GM12878 (cell line): ENCODE measurements around the gene ARSD. TPM values are rescaled to one million over a fixed set of nuclear protein-coding genes. Genes with fewer than 3 reads are reported as not detected.

Experiments
- ASH2L ChIP-seq: fragments of 300-600, 200-600 bp; sonication (generic); IDR thresholded peaks from 2 replicates; pipeline ENCODE4 v1.6.1; 2017; ENCODE audit warnings: low read depth, mild to moderate bottlenecking, borderline replicate concordance
- CBFB ChIP-seq: IDR thresholded peaks from 2 replicates; pipeline ENCODE4 v1.6.1; 2016; ENCODE audit warnings: antibody characterized with exemption, low read depth
- MYC ChIP-seq: IDR thresholded peaks from 2 replicates; pipeline ENCODE4 v1.6.1; 2011; ENCODE audit warnings: mild to moderate bottlenecking, low read length, moderate library complexity, inconsistent platforms; ENCODE audit not compliant: insufficient read depth, insufficient replicate concordance, insufficient read length, severe bottlenecking
- SMAD1 ChIP-seq: fragments of 450-650 bp; IDR thresholded peaks from 2 replicates; pipeline ENCODE4 v1.6.1; 2018; ENCODE audit warnings: mild to moderate bottlenecking, low read depth; ENCODE audit not compliant: partially characterized antibody
- SP1 ChIP-seq: IDR thresholded peaks from one replicate; pipeline ENCODE4 v1.6.1; 2011; ENCODE audit warnings: low read depth, low read length
- STAT3 ChIP-seq: IDR thresholded peaks from 2 replicates; pipeline ENCODE4 v1.6.1; 2011; ENCODE audit warnings: low read depth, low read length, improper control_type of control experiment
- polyA plus RNA-seq, 11 experiments: library from polyadenylated mRNA; depleted of rRNA in 4 of 11; unstranded in 6 of 11; stranded (reverse) in 5 of 11; fragments of >200 nt; fragmentation: Nextera tagmentation in 4 of 11; fragmentation: Illumina TruSeq in 1 of 11; extraction: Ambion mirVana in 4 of 11; extraction: Trizol in 1 of 11; gene quantifications; 1 replicate in 1 of 11; 2 replicates in 10 of 11; pipeline versions ENCODE4 v1.2.1 to v1.2.3, GENCODE V29; 2011 to 2016; ENCODE audit warnings: inconsistent platforms in 2 of 11, missing spikeins in 2 of 11, low read depth in 1 of 11
- total RNA-seq, 4 experiments: library from RNA; depleted of rRNA in 3 of 4; stranded (reverse); fragments of >200 nt in 3 of 4; fragmentation: Illumina TruSeq in 1 of 4; extraction: Trizol in 1 of 4; gene quantifications; 2 replicates each; pipeline versions ENCODE4 v1.2.1 to v1.2.3, GENCODE V29; 2013 to 2021
- TF ChIP-seq, protein P1 (sequence below): fragments of 150-350 bp; IDR thresholded peaks from 2 replicates; pipeline ENCODE4 v1.6.1; 2016; ENCODE audit warnings: low read depth, low read length
- TF ChIP-seq, protein P2 (sequence below): fragments of 450-650 bp; IDR thresholded peaks from 2 replicates; pipeline ENCODE4 v1.6.1; 2018; ENCODE audit warnings: borderline replicate concordance, mild to moderate bottlenecking; ENCODE audit not compliant: partially characterized antibody

Gene ARSD
- total and polyA plus RNA-seq, 10 of the 15 experiments (the other 5 are each of a cell fraction or from before 2014, with no cell fraction given), result 0.05 to 1.5 (median 0.43) TPM

- TF ChIP-seq, protein P1, sequence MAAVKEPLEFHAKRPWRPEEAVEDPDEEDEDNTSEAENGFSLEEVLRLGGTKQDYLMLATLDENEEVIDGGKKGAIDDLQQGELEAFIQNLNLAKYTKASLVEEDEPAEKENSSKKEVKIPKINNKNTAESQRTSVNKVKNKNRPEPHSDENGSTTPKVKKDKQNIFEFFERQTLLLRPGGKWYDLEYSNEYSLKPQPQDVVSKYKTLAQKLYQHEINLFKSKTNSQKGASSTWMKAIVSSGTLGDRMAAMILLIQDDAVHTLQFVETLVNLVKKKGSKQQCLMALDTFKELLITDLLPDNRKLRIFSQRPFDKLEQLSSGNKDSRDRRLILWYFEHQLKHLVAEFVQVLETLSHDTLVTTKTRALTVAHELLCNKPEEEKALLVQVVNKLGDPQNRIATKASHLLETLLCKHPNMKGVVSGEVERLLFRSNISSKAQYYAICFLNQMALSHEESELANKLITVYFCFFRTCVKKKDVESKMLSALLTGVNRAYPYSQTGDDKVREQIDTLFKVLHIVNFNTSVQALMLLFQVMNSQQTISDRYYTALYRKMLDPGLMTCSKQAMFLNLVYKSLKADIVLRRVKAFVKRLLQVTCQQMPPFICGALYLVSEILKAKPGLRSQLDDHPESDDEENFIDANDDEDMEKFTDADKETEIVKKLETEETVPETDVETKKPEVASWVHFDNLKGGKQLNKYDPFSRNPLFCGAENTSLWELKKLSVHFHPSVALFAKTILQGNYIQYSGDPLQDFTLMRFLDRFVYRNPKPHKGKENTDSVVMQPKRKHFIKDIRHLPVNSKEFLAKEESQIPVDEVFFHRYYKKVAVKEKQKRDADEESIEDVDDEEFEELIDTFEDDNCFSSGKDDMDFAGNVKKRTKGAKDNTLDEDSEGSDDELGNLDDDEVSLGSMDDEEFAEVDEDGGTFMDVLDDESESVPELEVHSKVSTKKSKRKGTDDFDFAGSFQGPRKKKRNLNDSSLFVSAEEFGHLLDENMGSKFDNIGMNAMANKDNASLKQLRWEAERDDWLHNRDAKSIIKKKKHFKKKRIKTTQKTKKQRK, result no peak
- TF ChIP-seq SP1, result no peak
- TF ChIP-seq STAT3, result no peak
- TF ChIP-seq ASH2L, result no peak
- no peak for TF ChIP-seq CBFB
- TF ChIP-seq SMAD1, result no peak
- TF ChIP-seq MYC, result no peak
- TF ChIP-seq, protein P2, sequence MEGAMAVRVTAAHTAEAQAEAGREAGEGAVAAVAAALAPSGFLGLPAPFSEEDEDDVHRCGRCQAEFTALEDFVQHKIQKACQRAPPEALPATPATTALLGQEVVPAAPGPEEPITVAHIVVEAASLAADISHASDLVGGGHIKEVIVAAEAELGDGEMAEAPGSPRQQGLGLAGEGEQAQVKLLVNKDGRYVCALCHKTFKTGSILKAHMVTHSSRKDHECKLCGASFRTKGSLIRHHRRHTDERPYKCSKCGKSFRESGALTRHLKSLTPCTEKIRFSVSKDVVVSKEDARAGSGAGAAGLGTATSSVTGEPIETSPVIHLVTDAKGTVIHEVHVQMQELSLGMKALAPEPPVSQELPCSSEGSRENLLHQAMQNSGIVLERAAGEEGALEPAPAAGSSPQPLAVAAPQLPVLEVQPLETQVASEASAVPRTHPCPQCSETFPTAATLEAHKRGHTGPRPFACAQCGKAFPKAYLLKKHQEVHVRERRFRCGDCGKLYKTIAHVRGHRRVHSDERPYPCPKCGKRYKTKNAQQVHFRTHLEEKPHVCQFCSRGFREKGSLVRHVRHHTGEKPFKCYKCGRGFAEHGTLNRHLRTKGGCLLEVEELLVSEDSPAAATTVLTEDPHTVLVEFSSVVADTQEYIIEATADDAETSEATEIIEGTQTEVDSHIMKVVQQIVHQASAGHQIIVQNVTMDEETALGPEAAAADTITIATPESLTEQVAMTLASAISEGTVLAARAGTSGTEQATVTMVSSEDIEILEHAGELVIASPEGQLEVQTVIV, result no peak
These were observed 11.4 kb downstream of the ARSD start (continued) for GRCh38 chrX:2917767-2918166.
